ENCODE results near the gene MACO1. TPM values are rescaled to one million over a fixed set of nuclear protein-coding genes. Genes with fewer than 3 reads are reported as not detected.
A peak's percentile ranks its signal among the peaks of the same experiment; 100 is the strongest.

MACO1 gene
- total RNA-seq, 2 experiments from 2014 or later = 17.1 to 18.0 TPM

DNA sequence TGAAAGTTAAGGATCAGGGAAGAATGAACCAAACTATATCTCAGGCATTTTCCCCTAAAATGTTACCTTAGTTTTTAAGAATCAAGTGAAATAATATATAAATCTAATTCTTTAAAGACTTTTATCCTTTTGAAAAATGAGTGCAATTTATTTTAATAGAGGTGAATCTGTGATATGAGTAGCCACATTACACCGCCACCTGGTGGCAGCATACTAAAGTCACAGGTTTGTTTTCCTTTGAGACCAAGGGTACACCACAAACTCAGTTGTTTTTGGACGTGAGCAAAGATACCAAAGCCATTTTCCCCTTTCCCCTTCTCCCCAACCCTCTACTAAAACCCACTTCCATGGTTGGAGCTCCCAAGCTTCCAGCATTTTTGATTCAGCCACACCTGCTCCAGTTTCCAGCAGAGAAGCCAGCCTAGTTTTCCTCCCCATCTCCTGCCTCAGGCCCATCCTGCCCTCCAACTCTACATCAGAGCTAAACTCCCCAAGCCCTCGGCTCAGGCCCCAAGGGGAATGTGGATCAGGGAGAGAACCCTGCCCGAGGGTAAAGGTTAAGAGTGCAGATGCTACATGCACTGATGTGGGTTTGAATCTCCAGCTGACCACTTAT lies 89.9 kb downstream of the MACO1 start:
- Mint-ChIP-seq H3K4me3 (no peak overlapping the region), H3K27ac (no peak overlapping the region), H3K36me3 (ENCODE audit: low read depth) (no peaks in the 10 kb centered on the region), H3K4me1 (ENCODE audit: low read depth) (peaks cover 4% of the 10 kb centered on the region), H3K9me3 (peaks cover 4% of the 10 kb centered on the region), H3K27me3 (no peaks in the 10 kb centered on the region)
- intact Hi-C loops (cut with micrococcal nuclease) = loop anchor here (10.0 kb wide), 1 partner anchor 116 kb away; no protein-coding TSS in a partner anchor
- TF ChIP-seq CTCF (IDR thresholded peaks at IDR 0.05) = peak; percentile 88
- ChIA-PET POLR2A (interaction anchor here (0.6 to 0.8 kb wide), 2 partner anchors 305 to 366 kb away, joined by 3 read pairs; no protein-coding TSS in a partner anchor), CTCF (interaction anchor here (0.6 to 3.5 kb wide), 45 partner anchors 15 to 314 kb away, joined by 3 to 77 read pairs (median 4); no protein-coding TSS in a partner anchor)
- peak; percentile 87 for DNase-seq
- ATAC-seq = peak; percentile 69

DNA sequence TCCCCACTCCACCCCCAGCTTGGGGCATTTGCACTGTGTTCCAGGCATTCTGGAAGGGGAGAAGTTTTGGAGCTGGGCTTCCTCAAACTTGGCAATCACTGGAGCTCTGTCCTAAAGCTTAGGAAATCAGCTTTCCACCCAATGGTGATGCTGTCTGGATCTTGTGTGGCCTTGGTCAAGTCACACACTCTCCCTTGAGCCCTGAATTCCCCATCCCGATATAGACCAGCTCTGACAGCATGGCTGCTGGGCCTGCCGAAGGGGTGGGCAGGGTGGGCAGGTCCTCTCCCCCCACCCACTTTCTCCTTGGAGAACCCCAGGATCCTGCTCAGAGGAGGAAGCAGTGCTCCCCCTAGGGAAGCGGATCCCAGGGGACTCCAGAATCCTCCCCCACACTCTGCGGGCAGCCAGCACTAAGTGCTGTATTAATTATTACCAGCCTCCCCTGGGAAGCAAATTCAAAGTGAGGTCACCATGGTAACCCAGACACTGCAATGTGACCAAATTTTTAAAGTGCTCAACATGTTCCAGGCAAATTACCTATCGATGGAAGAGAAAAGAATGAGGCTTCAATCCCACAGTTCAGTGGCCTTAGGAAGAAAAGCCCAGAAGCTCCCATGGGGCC lies 91.4 kb downstream of the MACO1 start:
- H3K4me1 Mint-ChIP-seq (ENCODE audit: low read depth) = peaks cover 4% of the 10 kb centered on the region
- ChIA-PET POLR2A (no interaction called here), CTCF (interaction anchor here (1.5 to 3.2 kb wide), 2 partner anchors 32 to 288 kb away, joined by 6 to 14 read pairs; no protein-coding TSS in a partner anchor)
- no peak overlapping the region for H3K27ac Mint-ChIP-seq
- DNase-seq = no peak
- intact Hi-C loops (cut with micrococcal nuclease) = loop anchor here (10.0 kb wide), 1 partner anchor 117 kb away; no protein-coding TSS in a partner anchor
- no peak for ATAC-seq
- no peak for TF ChIP-seq CTCF (IDR thresholded peaks at IDR 0.05)
- H3K27me3 Mint-ChIP-seq = no peaks in the 10 kb centered on the region
- peaks cover 5% of the 10 kb centered on the region for H3K9me3 Mint-ChIP-seq
- H3K36me3 Mint-ChIP-seq (ENCODE audit: low read depth) = no peaks in the 10 kb centered on the region
- H3K4me3 Mint-ChIP-seq = no peak overlapping the region

- no peak overlapping the region for H3K27ac Mint-ChIP-seq
- intact Hi-C loops (cut with micrococcal nuclease) = loop anchor here (10.0 kb wide), 1 partner anchor 119 kb away; no protein-coding TSS in a partner anchor
- H3K9me3 Mint-ChIP-seq = peaks cover 5% of the 10 kb centered on the region
- no peak overlapping the region for H3K4me3 Mint-ChIP-seq
- H3K4me1 Mint-ChIP-seq (ENCODE audit: low read depth) = peaks cover 4% of the 10 kb centered on the region
- ChIA-PET POLR2A (no interaction called here), CTCF (interaction anchor here (1.0 to 3.2 kb wide), 4 partner anchors 14 to 286 kb away, joined by 3 to 14 read pairs (median 4); no protein-coding TSS in a partner anchor)
- DNase-seq (peak; percentile 39), ATAC-seq (no peak)
- peak; percentile 16 for TF ChIP-seq CTCF (IDR thresholded peaks at IDR 0.05)
- no peaks in the 10 kb centered on the region for H3K36me3 Mint-ChIP-seq (ENCODE audit: low read depth)
- H3K27me3 Mint-ChIP-seq = no peaks in the 10 kb centered on the region
These were observed 92.8 kb downstream of the MACO1 start for GRCh38 chr1:25523542-25523941.

GRCh38 chr1:25524568-25525360 lies 94.1 kb downstream of the MACO1 start:
- CTCF ChIA-PET = interaction anchor here (0.6 to 2.1 kb wide), 3 partner anchors 13 to 492 kb away, joined by 3 to 6 read pairs (median 3); no protein-coding TSS in a partner anchor

More at GRCh38 chr1:25524568-25525360, 94.1 kb downstream of the MACO1 start:
- Mint-ChIP-seq H3K9me3 (peaks cover 5% of the 10 kb centered on the region), H3K36me3 (ENCODE audit: low read depth) (no peaks in the 10 kb centered on the region), H3K4me1 (ENCODE audit: low read depth) (peaks cover 6% of the 10 kb centered on the region), H3K27ac (no peak overlapping the region), H3K27me3 (no peaks in the 10 kb centered on the region), H3K4me3 (no peak overlapping the region)
- no peak for TF ChIP-seq CTCF (IDR thresholded peaks at IDR 0.05)
- POLR2A ChIA-PET = no interaction called here
- DNase-seq = no peak
- ATAC-seq = no peak
- intact Hi-C loops (cut with micrococcal nuclease) = loop anchor here (10.0 kb wide), 1 partner anchor 120 kb away; no protein-coding TSS in a partner anchor

Data from activated CD8-positive, alpha-beta T cell treated with anti-CD3 and anti-CD28 coated beads for 36 hours (primary cell).